K562 (cell line): ENCODE data around the gene SLC7A5. TPM values are rescaled to one million over a fixed set of nuclear protein-coding genes. Genes with fewer than 3 reads are reported as not detected.
A peak's percentile ranks its signal among the peaks of the same experiment; 100 is the strongest.

ENCODE experiments used
- ARNT ChIP-seq, 2 experiments: fragments of 450-650 bp; IDR thresholded peaks; 2 replicates each; pipeline ENCODE4 v1.6.1; 2016; ENCODE audit warnings: mild to moderate bottlenecking in 1 of 2
- BRD9 ChIP-seq: fragments of 450-650 bp; IDR thresholded peaks from 2 replicates; pipeline ENCODE4 v1.6.1; 2018; ENCODE audit warnings: low read depth; ENCODE audit not compliant: partially characterized antibody
- CBFA2T2 ChIP-seq: fragments of 450-650 bp; conservative IDR thresholded peaks from 2 replicates; pipeline ENCODE4 v1.6.1; 2017; ENCODE audit warnings: mild to moderate bottlenecking
- HBP1 ChIP-seq: fragments of 450-650 bp; formaldehyde crosslinking; IDR thresholded peaks from 2 replicates; pipeline ENCODE4 v1.4.0; 2022; ENCODE audit warnings: missing genetic modification characterization
- HNRNPK ChIP-seq: fragments of 200-400 bp; formaldehyde crosslinking; IDR thresholded peaks from one replicate; pipeline ENCODE4 v1.6.1; 2018; ENCODE audit warnings: mild to moderate bottlenecking, low read depth, low read length; ENCODE audit not compliant: poor library complexity, severe bottlenecking
- ILF3 ChIP-seq: fragments of 450-650 bp; IDR thresholded peaks from 2 replicates; pipeline ENCODE4 v1.6.1; 2018; ENCODE audit warnings: antibody characterized with exemption, mild to moderate bottlenecking, moderate library complexity, borderline replicate concordance
- MYNN ChIP-seq, 2 experiments: sonication (generic); formaldehyde crosslinking in 1 of 2; IDR thresholded peaks; 2 replicates each; pipeline versions ENCODE4 v1.5.0 to v1.6.1; 2016 to 2020; ENCODE audit warnings: antibody characterized with exemption in 1 of 2, missing genetic modification reagents in 1 of 2
- NCOR1 ChIP-seq: fragments of 450-650 bp; IDR thresholded peaks from 2 replicates; pipeline ENCODE4 v1.6.1; 2016; ENCODE audit warnings: mild to moderate bottlenecking, moderate library complexity
- PML ChIP-seq: IDR thresholded peaks from 2 replicates; pipeline ENCODE4 v1.6.1; 2012; ENCODE audit warnings: low read length, inconsistent platforms
- TRIM28 ChIP-seq: fragments of 450-650 bp; IDR thresholded peaks from 2 replicates; pipeline ENCODE4 v1.6.1; 2017
- ZFX ChIP-seq: sonication (generic); formaldehyde crosslinking; IDR thresholded peaks from 2 replicates; pipeline ENCODE4 v1.8.0; 2022; ENCODE audit warnings: mild to moderate bottlenecking, missing genetic modification reagents, moderate library complexity
- ZNF592 ChIP-seq: fragments of 450-650 bp; IDR thresholded peaks from 2 replicates; pipeline ENCODE4 v1.6.1; 2017; ENCODE audit warnings: antibody characterized with exemption, mild to moderate bottlenecking
- ZNF79 ChIP-seq: fragments of 250-450 bp; sonication (Bioruptor Pico); IDR thresholded peaks from 2 replicates; pipeline ENCODE4 v1.4.0; 2020; ENCODE audit warnings: low read depth, mild to moderate bottlenecking, moderate library complexity
- polyA plus RNA-seq, 8 experiments: library from polyadenylated mRNA; depleted of rRNA in 4 of 8; stranded (reverse) in 5 of 8; unstranded in 3 of 8; fragments of >200 nt; fragmentation: Nextera tagmentation in 2 of 8; fragmentation: Illumina TruSeq in 1 of 8; extraction: Ambion mirVana in 2 of 8; extraction: Trizol in 1 of 8; gene quantifications; 2 replicates each; pipeline versions ENCODE4 v1.2.1 to v1.2.3, GENCODE V29; 2011 to 2014; ENCODE audit warnings: inconsistent platforms in 1 of 8, missing spikeins in 1 of 8
- total RNA-seq, 7 experiments: library from RNA; depleted of rRNA in 6 of 7; stranded (reverse); fragments of >200 nt in 6 of 7; fragmentation: Illumina TruSeq in 2 of 7; extraction: Trizol in 2 of 7; gene quantifications; 2 replicates each; pipeline versions ENCODE4 v1.2.1 to v1.2.3, GENCODE V29; 2011 to 2021; ENCODE audit warnings: low replicate concordance in 1 of 7
- TF ChIP-seq, protein P1 (sequence below): fragments of 250-450 bp; sonication (Bioruptor Pico); IDR thresholded peaks from 2 replicates; pipeline ENCODE4 v1.5.0; 2021
- TF ChIP-seq, protein P2 (sequence below), 2 experiments: fragments of 450-650 bp in 1 of 2; sonication (generic) in 1 of 2; formaldehyde crosslinking in 1 of 2; IDR thresholded peaks in 1 of 2; conservative IDR thresholded peaks in 1 of 2; 2 replicates each; pipeline versions ENCODE4 v1.6.1 to v1.8.1; 2016 to 2023; ENCODE audit warnings: mild to moderate bottlenecking in 2 of 2, moderate library complexity in 2 of 2, inconsistent platforms in 1 of 2, missing genetic modification reagents in 1 of 2
- TF ChIP-seq, protein P3 (sequence below): fragments of 200-400 bp; formaldehyde crosslinking; IDR thresholded peaks from 2 replicates; pipeline ENCODE4 v1.6.1; 2017; ENCODE audit warnings: mild to moderate bottlenecking, low read depth, low read length, moderate library complexity

SLC7A5 gene
- total and polyA plus RNA-seq, 9 of the 15 experiments (the other 6 are each of a cell fraction or from before 2014, with no cell fraction given): 1.9 to 220 (median 18.6) TPM

DNA sequence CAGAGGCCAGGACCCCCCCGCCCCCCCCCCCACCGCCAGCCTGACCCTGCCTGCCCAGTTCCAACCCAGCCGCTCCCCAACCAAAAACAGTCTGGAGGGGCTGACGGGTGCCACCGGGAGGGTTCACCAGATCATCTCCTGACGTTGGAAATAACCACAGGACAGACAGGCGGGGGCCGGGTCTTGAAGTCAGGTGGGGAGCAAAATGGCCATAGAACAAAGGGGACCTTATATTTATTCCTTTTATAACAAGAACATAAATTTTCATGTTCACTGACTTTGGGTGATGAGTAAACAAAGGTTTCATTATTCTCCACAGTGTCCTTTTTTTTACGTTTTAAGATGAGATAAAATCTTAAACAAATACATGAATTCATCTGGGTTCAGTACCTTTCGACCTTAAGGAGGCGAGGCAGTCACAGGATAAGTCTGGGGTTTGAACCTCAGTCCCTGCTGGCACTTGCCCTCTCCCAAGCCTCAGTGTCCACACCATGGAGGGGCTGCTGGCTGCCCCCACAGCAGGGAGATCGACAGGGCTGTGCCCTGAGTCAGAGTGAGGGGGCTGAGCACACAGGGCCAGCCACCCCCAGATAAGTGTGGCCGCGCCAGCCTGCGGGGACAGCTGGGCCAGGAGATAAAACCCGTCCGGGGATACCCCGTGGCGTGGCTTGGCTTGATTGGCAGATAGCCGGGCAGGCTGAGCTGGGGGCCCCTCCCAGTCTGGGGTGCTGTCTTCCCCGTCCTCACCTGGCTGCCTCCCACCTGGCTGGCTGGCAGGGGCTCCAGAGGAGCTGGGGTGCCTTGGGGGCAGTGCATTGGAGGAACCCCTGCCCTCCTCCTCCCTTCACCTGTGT is 15.0 kb downstream of the SLC7A5 start (continued):
- TF ChIP-seq, protein P1, sequence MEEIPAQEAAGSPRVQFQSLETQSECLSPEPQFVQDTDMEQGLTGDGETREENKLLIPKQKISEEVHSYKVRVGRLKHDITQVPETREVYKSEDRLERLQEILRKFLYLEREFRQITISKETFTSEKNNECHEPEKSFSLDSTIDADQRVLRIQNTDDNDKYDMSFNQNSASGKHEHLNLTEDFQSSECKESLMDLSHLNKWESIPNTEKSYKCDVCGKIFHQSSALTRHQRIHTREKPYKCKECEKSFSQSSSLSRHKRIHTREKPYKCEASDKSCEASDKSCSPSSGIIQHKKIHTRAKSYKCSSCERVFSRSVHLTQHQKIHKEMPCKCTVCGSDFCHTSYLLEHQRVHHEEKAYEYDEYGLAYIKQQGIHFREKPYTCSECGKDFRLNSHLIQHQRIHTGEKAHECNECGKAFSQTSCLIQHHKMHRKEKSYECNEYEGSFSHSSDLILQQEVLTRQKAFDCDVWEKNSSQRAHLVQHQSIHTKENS (CRISPR knock-in tag): no peak
- peak; percentile 98 for TF ChIP-seq MYNN (IDR thresholded peaks at IDR 0.05)
- no peak for TF ChIP-seq MYNN (CRISPR knock-in tag; IDR thresholded peaks at IDR 0.05)
- TF ChIP-seq TRIM28: 0 out of 2 replicates have a peak, but pooled peaks have one; percentile 23
- peak; percentile 30; the same call in 1 of the 2 replicates for TF ChIP-seq ZFX (CRISPR knock-in tag)
- peak; percentile 92; the same call in 1 of the 2 replicates for TF ChIP-seq ILF3
- peak; percentile 93 for TF ChIP-seq PML
- TF ChIP-seq, protein P2, sequence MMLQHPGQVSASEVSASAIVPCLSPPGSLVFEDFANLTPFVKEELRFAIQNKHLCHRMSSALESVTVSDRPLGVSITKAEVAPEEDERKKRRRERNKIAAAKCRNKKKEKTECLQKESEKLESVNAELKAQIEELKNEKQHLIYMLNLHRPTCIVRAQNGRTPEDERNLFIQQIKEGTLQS (IDR thresholded peaks at IDR 0.05): peak; percentile 90
- TF ChIP-seq, protein P2 (CRISPR knock-in tag; conservative IDR thresholded peaks at IDR 0.05): 0 out of 2 replicates have a peak, but pooled peaks have one; percentile 50
- TF ChIP-seq NCOR1: peak; percentile 99
- TF ChIP-seq ARNT (IDR thresholded peaks at IDR 0.05): peak; percentile 80 to 94; a peak in 3 of 4 replicates
- TF ChIP-seq HNRNPK: no peak
- peak; percentile 69 for TF ChIP-seq BRD9
- TF ChIP-seq, protein P3, sequence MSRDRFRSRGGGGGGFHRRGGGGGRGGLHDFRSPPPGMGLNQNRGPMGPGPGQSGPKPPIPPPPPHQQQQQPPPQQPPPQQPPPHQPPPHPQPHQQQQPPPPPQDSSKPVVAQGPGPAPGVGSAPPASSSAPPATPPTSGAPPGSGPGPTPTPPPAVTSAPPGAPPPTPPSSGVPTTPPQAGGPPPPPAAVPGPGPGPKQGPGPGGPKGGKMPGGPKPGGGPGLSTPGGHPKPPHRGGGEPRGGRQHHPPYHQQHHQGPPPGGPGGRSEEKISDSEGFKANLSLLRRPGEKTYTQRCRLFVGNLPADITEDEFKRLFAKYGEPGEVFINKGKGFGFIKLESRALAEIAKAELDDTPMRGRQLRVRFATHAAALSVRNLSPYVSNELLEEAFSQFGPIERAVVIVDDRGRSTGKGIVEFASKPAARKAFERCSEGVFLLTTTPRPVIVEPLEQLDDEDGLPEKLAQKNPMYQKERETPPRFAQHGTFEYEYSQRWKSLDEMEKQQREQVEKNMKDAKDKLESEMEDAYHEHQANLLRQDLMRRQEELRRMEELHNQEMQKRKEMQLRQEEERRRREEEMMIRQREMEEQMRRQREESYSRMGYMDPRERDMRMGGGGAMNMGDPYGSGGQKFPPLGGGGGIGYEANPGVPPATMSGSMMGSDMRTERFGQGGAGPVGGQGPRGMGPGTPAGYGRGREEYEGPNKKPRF: no peak
- peak; percentile 93 for TF ChIP-seq HBP1 (CRISPR knock-in tag)
- peak; percentile 98 for TF ChIP-seq CBFA2T2
- TF ChIP-seq ZNF79: no peak
- TF ChIP-seq ZNF592: peak; percentile 89; the same call in 1 of the 2 replicates
